Transverse colon (tissue), 4 donors: ENCODE data around the gene HNRNPF.

Experiments
- CTCF ChIP-seq, 5 experiments: fragments of 200-600 bp in 3 of 5; fragments of 450-650 bp in 2 of 5; sonication (generic) in 3 of 5; IDR thresholded peaks; 1 replicate in 2 of 5; 2 replicates in 3 of 5; pipeline ENCODE4 v1.5.1; 2016 to 2017; ENCODE audit warnings: antibody characterized with exemption in 5 of 5, inconsistent platforms in 3 of 5, mild to moderate bottlenecking in 2 of 5, moderate library complexity in 1 of 5
- POLR2AphosphoS5 ChIP-seq, 3 donors: sonication (generic); formaldehyde crosslinking; IDR thresholded peaks; one replicate each; pipeline ENCODE4 v1.6.1; 2016; ENCODE audit warnings: antibody characterized with exemption in 3 of 3

DNA sequence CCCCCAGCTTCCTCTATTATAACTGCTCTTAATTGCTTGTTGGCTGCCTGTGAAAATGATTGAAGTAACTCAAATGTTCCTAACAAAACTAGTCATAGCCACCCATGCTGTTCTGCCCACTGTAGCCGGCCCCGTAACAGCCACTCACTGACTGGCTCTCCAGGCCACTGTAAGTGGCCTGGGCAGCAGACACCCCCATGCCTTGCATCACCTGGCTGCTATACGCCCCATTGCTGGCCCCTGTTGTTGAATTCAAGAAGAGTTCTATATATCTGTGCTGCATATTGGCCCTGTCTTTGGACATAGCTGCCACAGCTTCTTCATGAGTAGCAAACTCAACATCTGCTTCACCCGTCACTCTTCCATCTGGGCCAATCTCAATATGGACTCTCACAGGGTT, 22.4 kb downstream of the HNRNPF start:
- no peak for TF ChIP-seq CTCF (IDR thresholded peaks at IDR 0.05)
- TF ChIP-seq POLR2AphosphoS5 (IDR thresholded peaks at IDR 0.05) = no peak
